Stimulated activated CD4-positive, alpha-beta T cell treated with anti-CD3 and anti-CD28 coated beads, Interleukin-12 subunit alpha, Interleukin-12 subunit beta, amount 100 ng/mL, for 48 hours (primary cell): Measurements from ENCODE around the gene BICDL2.
"Not testable (repeated sequence)": the region's sequence is repeated elsewhere in the genome, so short reads cannot be mapped to it uniquely, and the experiment has no call there.

Source experiments
- DNase-seq, 3 donors: peaks; one replicate each; pipeline ENCODE4 v3.0.0-alpha.2; 2020; ENCODE audit warnings: low read depth in 2 of 3, low spot score in 1 of 3

Gene BICDL2

GRCh38 chr16:3065069-3065741 is 28.5 kb upstream of the BICDL2 start, which contains the start of gene IL32:
IL32 (plus strand) TSS chr16:3065640; CDS start chr16:3065812, 172 bp downstream.
- peak; percentile 57 to 68 (median 67) for DNase-seq

- no peak for DNase-seq
These were observed 27.1 kb upstream of the BICDL2 start for GRCh38 chr16:3063625-3064386.

GRCh38 chr16:3062553-3062952 is 25.8 kb upstream of the BICDL2 start:
- no peak for DNase-seq

- no peak for DNase-seq
These were observed 23.8 kb upstream of the BICDL2 start for GRCh38 chr16:3060339-3061127.

- DNase-seq, result no peak
These were observed 23.0 kb upstream of the BICDL2 start for GRCh38 chr16:3059723-3060242.

GRCh38 chr16:3059041-3059722 is 22.4 kb upstream of the BICDL2 start:
- peak; percentile 70 to 87 (median 82) for DNase-seq

GRCh38 chr16:3058139-3059030 is 21.6 kb upstream of the BICDL2 start:
- no peak for DNase-seq

GRCh38 chr16:3057181-3058138 is 20.7 kb upstream of the BICDL2 start:
- no peak for DNase-seq

- DNase-seq, result no peak
These were observed 19.8 kb upstream of the BICDL2 start for GRCh38 chr16:3056336-3057180.

GRCh38 chr16:3055734-3056115 is 19.0 kb upstream of the BICDL2 start:
- not testable (repeated sequence) for DNase-seq

- DNase-seq, result no peak
These were observed 18.4 kb upstream of the BICDL2 start for GRCh38 chr16:3054965-3055733.

- not testable (repeated sequence) for DNase-seq
These were observed 16.6 kb upstream of the BICDL2 start for GRCh38 chr16:3053330-3053710.

- not testable (repeated sequence) for DNase-seq
These were observed 16.0 kb upstream of the BICDL2 start for GRCh38 chr16:3052571-3053329.

- DNase-seq, result no peak
These were observed 14.8 kb upstream of the BICDL2 start for GRCh38 chr16:3051494-3051893.

GRCh38 chr16:3051009-3051408 is 14.3 kb upstream of the BICDL2 start:
- DNase-seq, result no peak

- no peak for DNase-seq
These were observed 13.7 kb upstream of the BICDL2 start for GRCh38 chr16:3050487-3050886.
